ENCODE data around the gene PTPRT. TPM values are rescaled to one million over a fixed set of nuclear protein-coding genes. Genes with fewer than 3 reads are reported as not detected.

PTPRT gene
- total RNA-seq, 2 experiments from 2014 or later: not detected

DNA sequence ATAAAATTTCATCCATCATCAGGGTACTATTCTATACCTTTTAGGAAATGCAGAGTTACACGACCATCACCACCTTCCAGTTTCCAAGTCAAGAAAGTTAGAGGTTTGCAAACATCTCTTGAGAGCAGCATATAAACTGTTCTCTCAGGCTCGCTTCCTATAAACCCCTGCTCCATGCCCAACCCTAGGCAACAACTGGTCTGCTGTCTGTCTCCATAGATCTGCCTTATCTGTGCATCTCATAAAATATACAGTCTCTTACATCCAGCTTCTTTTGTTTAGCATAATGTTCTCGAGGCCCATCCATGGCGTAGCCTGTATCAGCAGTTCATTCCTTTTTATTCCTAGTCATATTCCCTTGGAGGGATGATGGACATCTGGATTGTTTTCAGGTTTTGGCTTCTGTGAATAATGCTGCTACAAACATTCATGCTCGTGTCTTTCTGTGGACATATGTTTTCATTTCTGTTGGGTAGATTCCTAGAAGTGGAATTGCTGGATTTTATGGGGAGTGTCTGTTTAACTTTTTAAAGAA, 6.1 kb downstream of the PTPRT start:
- no peak for ATAC-seq
- Mint-ChIP-seq H3K4me3 (no peak overlapping the region), H3K36me3 (ENCODE audit: low read depth) (no peaks in the 10 kb centered on the region), H3K9me3 (no peaks in the 10 kb centered on the region), H3K27ac (no peak overlapping the region), H3K27me3 (peaks cover 18% of the 10 kb centered on the region), H3K4me1 (ENCODE audit: low read depth) (peaks cover 4% of the 10 kb centered on the region)
- CTCF ChIA-PET: no interaction called here
- TF ChIP-seq, protein P1, sequence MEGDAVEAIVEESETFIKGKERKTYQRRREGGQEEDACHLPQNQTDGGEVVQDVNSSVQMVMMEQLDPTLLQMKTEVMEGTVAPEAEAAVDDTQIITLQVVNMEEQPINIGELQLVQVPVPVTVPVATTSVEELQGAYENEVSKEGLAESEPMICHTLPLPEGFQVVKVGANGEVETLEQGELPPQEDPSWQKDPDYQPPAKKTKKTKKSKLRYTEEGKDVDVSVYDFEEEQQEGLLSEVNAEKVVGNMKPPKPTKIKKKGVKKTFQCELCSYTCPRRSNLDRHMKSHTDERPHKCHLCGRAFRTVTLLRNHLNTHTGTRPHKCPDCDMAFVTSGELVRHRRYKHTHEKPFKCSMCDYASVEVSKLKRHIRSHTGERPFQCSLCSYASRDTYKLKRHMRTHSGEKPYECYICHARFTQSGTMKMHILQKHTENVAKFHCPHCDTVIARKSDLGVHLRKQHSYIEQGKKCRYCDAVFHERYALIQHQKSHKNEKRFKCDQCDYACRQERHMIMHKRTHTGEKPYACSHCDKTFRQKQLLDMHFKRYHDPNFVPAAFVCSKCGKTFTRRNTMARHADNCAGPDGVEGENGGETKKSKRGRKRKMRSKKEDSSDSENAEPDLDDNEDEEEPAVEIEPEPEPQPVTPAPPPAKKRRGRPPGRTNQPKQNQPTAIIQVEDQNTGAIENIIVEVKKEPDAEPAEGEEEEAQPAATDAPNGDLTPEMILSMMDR (IDR thresholded peaks at IDR 0.05): no peak
- intact Hi-C loops (cut with micrococcal nuclease): no loop called here
- POLR2A ChIA-PET: no interaction called here
- no peak for DNase-seq

DNA sequence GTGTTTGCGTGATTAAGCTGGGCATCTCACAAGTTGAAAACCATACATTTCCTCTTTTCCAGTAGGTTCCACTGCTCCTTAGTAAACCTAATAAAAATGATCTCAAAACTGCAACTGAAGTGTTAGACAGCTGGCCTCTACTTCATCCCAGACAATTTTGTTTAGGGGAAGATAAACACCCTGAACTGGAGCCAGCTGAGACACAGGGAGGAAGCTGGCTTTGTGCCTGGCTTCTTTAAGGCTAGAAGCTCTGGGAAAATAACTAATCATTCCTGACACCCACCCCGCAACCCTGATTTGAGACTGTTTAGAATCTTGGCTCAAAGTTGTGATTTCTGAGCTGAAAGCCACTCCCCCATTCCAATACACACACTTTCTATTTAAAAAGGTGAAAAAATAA, 11.6 kb downstream of the PTPRT start:
- Mint-ChIP-seq H3K27ac (no peak overlapping the region), H3K4me1 (ENCODE audit: low read depth) (no peaks in the 10 kb centered on the region)
- ATAC-seq: no peak

DNA sequence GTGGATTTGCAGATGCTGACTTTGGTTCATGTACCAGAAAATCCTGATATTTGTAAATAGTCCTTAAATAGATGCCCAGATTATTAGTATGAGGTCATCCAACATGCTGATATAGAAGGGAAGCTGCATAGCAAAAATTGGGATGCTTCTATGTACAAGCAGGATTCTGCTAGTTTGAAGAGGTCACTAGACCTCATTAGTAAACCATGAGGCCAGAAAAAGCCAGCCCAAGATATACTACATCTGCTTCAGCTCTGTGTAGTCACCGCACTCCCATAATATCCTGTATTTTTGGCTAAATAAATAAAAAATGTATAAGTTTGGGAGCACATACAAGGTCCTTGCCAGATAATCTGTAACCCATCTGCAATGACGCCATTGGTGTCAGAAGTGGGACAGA, 13.0 kb downstream of the PTPRT start:
- DNase-seq: no peak
- Mint-ChIP-seq H3K36me3 (ENCODE audit: low read depth) (no peaks in the 10 kb centered on the region), H3K27me3 (no peaks in the 10 kb centered on the region), H3K27ac (no peak overlapping the region), H3K4me1 (ENCODE audit: low read depth) (no peaks in the 10 kb centered on the region), H3K4me3 (no peak overlapping the region), H3K9me3 (peaks cover 3% of the 10 kb centered on the region)
- ATAC-seq: no peak
- CTCF ChIA-PET: no interaction called here
- TF ChIP-seq, protein P1 (IDR thresholded peaks at IDR 0.05): no peak
- intact Hi-C loops (cut with micrococcal nuclease): no loop called here
- POLR2A ChIA-PET: no interaction called here

More for the DNA sequence above, 11.6 kb downstream of the PTPRT start:
- Mint-ChIP-seq H3K9me3 (peaks cover 3% of the 10 kb centered on the region), H3K27me3 (no peaks in the 10 kb centered on the region), H3K36me3 (ENCODE audit: low read depth) (no peaks in the 10 kb centered on the region), H3K4me3 (no peak overlapping the region)
- ChIA-PET POLR2A (no interaction called here), CTCF (interaction anchor here (0.7 kb wide), 1 partner anchor 10 kb away, joined by 3 read pairs; no protein-coding TSS in a partner anchor)
- intact Hi-C loops (cut with micrococcal nuclease): no loop called here
- TF ChIP-seq, protein P1 (IDR thresholded peaks at IDR 0.05): no peak
- no peak for DNase-seq

DNA sequence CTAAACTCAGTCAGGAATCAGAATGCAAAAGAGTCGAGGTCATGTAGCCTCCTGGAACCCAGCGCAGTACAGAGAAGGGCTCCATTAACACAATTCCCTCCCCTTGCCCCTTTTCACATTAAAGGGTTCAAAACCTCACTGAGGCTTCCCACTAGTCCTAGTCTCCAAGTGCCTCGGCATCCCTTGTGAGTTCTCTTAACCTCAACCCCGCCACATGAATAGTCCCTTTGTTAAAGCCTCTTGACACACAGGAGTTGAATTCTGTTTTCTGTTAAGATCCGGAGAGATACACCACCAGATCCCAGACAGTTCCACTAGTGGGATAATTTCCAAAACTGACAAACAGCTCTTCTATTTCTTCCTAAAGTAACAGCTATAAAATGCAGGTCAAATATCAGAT, 17.8 kb downstream of the PTPRT start:
- Mint-ChIP-seq H3K27me3 (no peaks in the 10 kb centered on the region), H3K36me3 (ENCODE audit: low read depth) (no peaks in the 10 kb centered on the region)

DNA sequence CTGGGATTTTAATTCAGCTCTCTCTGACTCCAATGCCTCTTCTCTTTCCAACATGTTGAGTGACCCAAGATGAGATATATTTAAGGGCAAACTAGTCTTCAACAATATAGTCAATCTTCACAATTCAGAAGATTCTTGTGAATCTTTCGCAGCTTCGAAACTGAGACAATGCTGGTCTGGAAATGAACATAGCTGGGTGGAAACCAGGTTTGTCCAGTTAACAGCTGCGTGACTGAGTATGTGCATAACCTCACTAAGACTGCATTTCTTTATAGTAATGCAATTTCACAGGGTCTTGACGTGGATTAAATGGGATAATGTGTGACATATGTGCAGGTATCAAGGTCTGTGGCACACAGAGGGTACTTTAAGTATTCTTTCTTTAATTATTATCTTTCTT, 18.9 kb downstream of the PTPRT start:
- DNase-seq: no peak
- intact Hi-C loops (cut with micrococcal nuclease): no loop called here
- ChIA-PET POLR2A (no interaction called here), CTCF (interaction anchor here (1.4 kb wide), 1 partner anchor 12 kb away, joined by 3 read pairs; no protein-coding TSS in a partner anchor)
- no peaks in the 10 kb centered on the region for H3K27me3 Mint-ChIP-seq
- TF ChIP-seq, protein P1 (IDR thresholded peaks at IDR 0.05): no peak
- H3K9me3 Mint-ChIP-seq: peaks cover 2% of the 10 kb centered on the region
- no peak overlapping the region for H3K4me3 Mint-ChIP-seq
- no peaks in the 10 kb centered on the region for H3K36me3 Mint-ChIP-seq (ENCODE audit: low read depth)
- no peak overlapping the region for H3K27ac Mint-ChIP-seq
- no peaks in the 10 kb centered on the region for H3K4me1 Mint-ChIP-seq (ENCODE audit: low read depth)
- no peak for ATAC-seq

More for the DNA sequence above, 17.8 kb downstream of the PTPRT start:
- TF ChIP-seq, protein P1 (IDR thresholded peaks at IDR 0.05): no peak
- DNase-seq (no peak), ATAC-seq (no peak)
- Mint-ChIP-seq H3K9me3 (peaks cover 3% of the 10 kb centered on the region), H3K27ac (no peak overlapping the region), H3K4me3 (no peak overlapping the region), H3K4me1 (ENCODE audit: low read depth) (no peaks in the 10 kb centered on the region)
- POLR2A ChIA-PET: interaction anchor here (0.6 kb wide), 1 partner anchor 1455 kb away, joined by 3 read pairs; no protein-coding TSS in a partner anchor
- CTCF ChIA-PET: no interaction called here
- intact Hi-C loops (cut with micrococcal nuclease): no loop called here

All from activated CD8-positive, alpha-beta T cell treated with anti-CD3 and anti-CD28 coated beads for 36 hours (primary cell).